CD4-positive, alpha-beta memory T cell (primary cell): ENCODE results near the gene KBTBD4. TPM values are rescaled to one million over a fixed set of nuclear protein-coding genes. Genes with fewer than 3 reads are reported as not detected.

Experiments used
- CTCF ChIA-PET: fragments of 350-600 bp; sonication (Branson Sonifier 250); formaldehyde crosslinking; loops from one replicate; lab custom pipeline; 2021; ENCODE audit warnings: inconsistent platforms; ENCODE audit not compliant: partially characterized antibody; lab: Charles Lee
- POLR2A ChIA-PET: fragments of 350-600 bp; sonication (Branson Sonifier 250); formaldehyde crosslinking; loops from one replicate; lab custom pipeline; 2021; ENCODE audit not compliant: partially characterized antibody; lab: Charles Lee
- DNase-seq, 5 donors: peaks; one replicate each; pipeline versions ENCODE4 v3.0.0 to v3.0.0-alpha.2; 2020 to 2022; ENCODE audit warnings: mixed read lengths in 1 of 5
- H3K27ac ChIP-seq: one replicate; pipeline ENCODE4 v1.7.0; 2013; ENCODE audit warnings: low read depth, low read length
- H3K27me3 ChIP-seq: 2 replicates; pipeline ENCODE4 v1.7.0; 2013; ENCODE audit warnings: mild to moderate bottlenecking, low read length, moderate library complexity; ENCODE audit not compliant: insufficient read depth
- H3K36me3 ChIP-seq: 2 replicates; pipeline ENCODE4 v1.7.0; 2013; ENCODE audit warnings: mild to moderate bottlenecking, low read length, moderate library complexity; ENCODE audit not compliant: insufficient read depth
- H3K4me1 ChIP-seq: 2 replicates; pipeline ENCODE4 v1.7.0; 2013; ENCODE audit warnings: mild to moderate bottlenecking, low read length, moderate library complexity; ENCODE audit not compliant: insufficient read depth
- H3K4me3 ChIP-seq, 2 donors: one replicate each; pipeline ENCODE4 v1.7.0; 2013; ENCODE audit warnings: low read length in 2 of 2, mild to moderate bottlenecking in 1 of 2
- H3K9me3 ChIP-seq, 2 donors: one replicate each; pipeline ENCODE4 v1.7.0; 2013; ENCODE audit warnings: low read length in 2 of 2, control low read depth in 1 of 2; ENCODE audit not compliant: control insufficient read depth in 1 of 2
- H3K27ac Mint-ChIP-seq, 7 donors: one replicate each; pipeline ENCODE4 v1.8.0; 2020 to 2021; ENCODE audit warnings: mixed read lengths in 7 of 7, mild to moderate bottlenecking in 6 of 7, inconsistent platforms in 3 of 7, moderate library complexity in 3 of 7
- H3K27me3 Mint-ChIP-seq, 2 donors: one replicate each; pipeline ENCODE4 v1.8.0; 2020 to 2021; ENCODE audit warnings: mixed read lengths in 2 of 2
- H3K36me3 Mint-ChIP-seq, 2 donors: one replicate each; pipeline ENCODE4 v1.8.0; 2020 to 2021; ENCODE audit warnings: mixed read lengths in 2 of 2, inconsistent platforms in 1 of 2, mild to moderate bottlenecking in 1 of 2
- H3K4me1 Mint-ChIP-seq, 4 donors: one replicate each; pipeline ENCODE4 v1.8.0; 2020 to 2021; ENCODE audit warnings: mixed read lengths in 4 of 4, mild to moderate bottlenecking in 1 of 4
- H3K4me3 Mint-ChIP-seq, 8 donors: one replicate each; pipeline ENCODE4 v1.8.0; 2020 to 2021; ENCODE audit warnings: mixed read lengths in 8 of 8, mild to moderate bottlenecking in 7 of 8, moderate library complexity in 6 of 8, inconsistent platforms in 3 of 8
- H3K9me3 Mint-ChIP-seq, 8 donors: one replicate each; pipeline ENCODE4 v1.8.0; 2020 to 2021; ENCODE audit warnings: mixed read lengths in 8 of 8, mild to moderate bottlenecking in 5 of 8, inconsistent platforms in 3 of 8, moderate library complexity in 1 of 8
- intact Hi-C: fragments of 100-400 bp; cut with micrococcal nuclease; formaldehyde crosslinking; loops from one replicate; pipeline ENCODE4 v1.15.1; 2023
- polyA plus RNA-seq, 2 donors: library from polyadenylated mRNA; unstranded; fragments of 300-500 nt; fragmentation: Illumina TruSeq; gene quantifications; one replicate each; pipeline ENCODE4 v1.2.3, GENCODE V29; 2021
- total RNA-seq, 2 experiments: library from RNA; stranded (reverse); gene quantifications; one replicate each; pipeline ENCODE4 v1.2.3, GENCODE V29; 2021

KBTBD4 gene
- total and polyA plus RNA-seq, 4 experiments from 2014 or later: 21.2 to 71.9 (median 31.4) TPM

DNA sequence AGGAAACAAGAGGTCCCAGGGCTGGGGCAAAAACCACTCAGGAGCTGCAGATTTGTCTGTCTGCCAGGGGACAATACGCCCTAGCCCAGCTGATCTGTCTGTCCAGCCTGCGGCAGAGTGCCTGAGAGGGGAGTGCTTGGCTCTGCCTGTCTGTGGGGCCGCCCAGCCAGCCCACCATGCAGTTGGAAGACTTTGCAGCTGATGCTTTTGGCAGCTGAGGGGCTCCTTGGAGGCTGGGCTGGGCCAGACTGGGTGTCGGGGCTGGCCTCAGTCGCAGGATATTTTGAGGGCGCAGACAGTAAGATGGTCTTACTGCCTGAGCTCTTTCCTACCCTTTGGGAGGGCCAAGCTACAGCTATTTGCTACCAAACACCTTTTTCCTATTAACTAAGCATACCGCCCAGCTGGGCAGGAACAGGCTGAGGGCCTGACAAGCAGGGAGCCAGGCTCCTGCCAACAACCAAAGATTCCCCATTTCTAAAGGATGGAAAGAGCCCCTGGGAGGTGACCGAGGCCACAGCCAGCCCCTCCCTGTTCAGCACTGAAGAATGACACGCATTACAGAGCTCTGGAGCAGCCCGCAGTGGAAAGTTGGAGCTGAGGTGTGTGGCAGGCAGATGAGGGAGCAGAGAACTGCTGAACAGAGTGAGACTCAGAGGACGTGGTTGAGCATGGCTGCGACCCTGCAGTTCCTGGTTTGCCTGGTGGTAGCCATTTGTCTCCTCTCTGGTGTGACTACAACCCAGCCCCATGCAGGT lies 7.5 kb upstream of the KBTBD4 start, which contains the start of gene FAM180B:
TSS of gene FAM180B (plus strand) at position 581 of the 758 bp plus-strand sequence. CDS start at position 672, 91 bp downstream.
- peaks cover 32% of the 10 kb centered on the region for H3K36me3 ChIP-seq
- no peak within 1 kb of the TSS for H3K27ac Mint-ChIP-seq
- ChIA-PET CTCF (interaction anchor here (0.5 kb wide), 1 partner anchor 27 kb away, joined by 3 read pairs; no protein-coding TSS in a partner anchor), POLR2A (interaction anchor here (2.2 kb wide), 1 partner anchor 7 kb away, joined by 5 read pairs; the partner anchor contains the start of genes KBTBD4 and NDUFS3)
- no peaks in the 10 kb centered on the region for H3K4me1 ChIP-seq
- no peaks in the 10 kb centered on the region for H3K27me3 Mint-ChIP-seq
- DNase-seq: no peak
- peaks cover 0 to 9% (median 3%) of the 10 kb centered on the region in 4 donors for H3K4me1 Mint-ChIP-seq
- intact Hi-C loops: no loop called here
- H3K27ac ChIP-seq: no peak within 1 kb of the TSS
- peaks cover 29 to 40% of the 10 kb centered on the region in 2 donors for H3K36me3 Mint-ChIP-seq
- H3K9me3 ChIP-seq: no peaks in the 10 kb centered on the region
- H3K4me3 Mint-ChIP-seq: peak within 1 kb of the TSS in 1 of 8 donors; percentile 43
- H3K9me3 Mint-ChIP-seq: no peaks in the 10 kb centered on the region
- H3K27me3 ChIP-seq: no peaks in the 10 kb centered on the region
- H3K4me3 ChIP-seq: no peak within 1 kb of the TSS

DNA sequence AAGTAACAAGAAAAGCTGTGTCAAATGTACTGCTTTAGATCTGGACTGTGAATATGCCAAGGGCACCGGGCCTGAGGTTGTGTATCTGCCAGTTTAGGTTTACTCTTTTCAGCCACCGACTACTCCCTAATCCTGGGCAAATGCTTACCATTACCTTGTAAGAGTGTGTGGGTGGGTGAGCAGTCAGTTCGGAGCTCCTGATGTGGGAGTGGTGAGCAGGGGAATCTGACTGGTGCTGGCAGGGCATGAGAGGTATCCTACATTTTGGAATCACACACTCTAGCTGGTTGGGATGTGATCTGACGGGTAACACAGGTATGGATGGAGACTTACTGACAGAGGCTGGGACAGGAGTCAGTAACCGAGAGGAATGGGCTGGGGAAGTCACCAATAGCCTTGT lies 5.1 kb upstream of the KBTBD4 start:
- Mint-ChIP-seq H3K27me3 (peaks cover 0 to under 1% of the 10 kb centered on the region in 2 donors), H3K27ac (peak overlapping the region in 3 of 7 donors; percentile 38 to 65 (median 49)), H3K9me3 (peaks cover 0 to under 1% (median 0%) of the 10 kb centered on the region in 8 donors), H3K4me1 (peaks cover 9 to 28% (median 15%) of the 10 kb centered on the region in 4 donors), H3K36me3 (peaks cover 31 to 53% of the 10 kb centered on the region in 2 donors), H3K4me3 (no peak overlapping the region)
- H3K36me3 ChIP-seq: peaks cover 36% of the 10 kb centered on the region
- no peaks in the 10 kb centered on the region for H3K9me3 ChIP-seq
- ChIA-PET CTCF (interaction anchor here (1.2 kb wide), 1 partner anchor 19 kb away, joined by 3 read pairs; no protein-coding TSS in a partner anchor), POLR2A (no interaction called here)
- no peaks in the 10 kb centered on the region for H3K27me3 ChIP-seq
- no peak overlapping the region for H3K4me3 ChIP-seq
- no peak for DNase-seq
- intact Hi-C loops: no loop called here
- H3K4me1 ChIP-seq: peaks cover 13% of the 10 kb centered on the region
- no peak overlapping the region for H3K27ac ChIP-seq

DNA sequence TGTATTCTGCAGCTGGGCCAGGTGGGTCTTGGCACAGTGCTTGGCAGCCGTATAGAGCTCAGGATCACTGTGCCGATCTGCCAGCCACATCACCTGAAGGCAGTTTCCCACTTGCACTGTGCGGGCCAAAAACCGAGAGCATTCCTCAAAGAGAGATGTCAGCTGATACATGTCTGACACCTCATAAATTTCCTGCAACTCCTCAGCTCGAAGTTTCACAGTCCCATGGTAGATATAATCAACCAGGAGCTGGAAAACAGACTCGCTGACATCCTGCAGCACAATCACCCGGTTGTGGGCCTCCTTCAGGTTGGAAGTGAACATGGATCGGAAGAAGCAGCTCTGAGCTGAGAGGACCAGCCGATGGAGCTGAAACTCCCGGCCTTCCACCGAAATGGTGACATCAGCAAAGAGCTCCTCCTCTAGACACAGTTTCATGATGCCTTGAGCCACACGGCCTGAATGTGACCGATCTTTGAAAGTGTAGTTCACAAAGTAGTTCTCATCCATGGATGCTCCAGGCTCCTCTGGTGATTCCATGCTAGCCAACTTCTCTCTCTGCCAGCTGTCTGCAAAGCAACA lies 1.2 kb downstream of the KBTBD4 start:
- peaks cover 19 to 52% (median 37%) of the 10 kb centered on the region in 4 donors for H3K4me1 Mint-ChIP-seq
- intact Hi-C loops: loop anchor here (2.0 to 10.0 kb wide), 6 partner anchors 13 to 641 kb away; partner anchors contain the start of genes ACP2, ARFGAP2, CSTPP1 and FNBP4
- H3K36me3 Mint-ChIP-seq: peaks cover 30 to 60% of the 10 kb centered on the region in 2 donors
- Histone ChIP-seq H3K9me3 (no peaks in the 10 kb centered on the region), H3K36me3 (peaks cover 36% of the 10 kb centered on the region), H3K27me3 (no peaks in the 10 kb centered on the region), H3K4me1 (peaks cover 42% of the 10 kb centered on the region), H3K4me3 (peak overlapping the region in 1 of 2 donors; percentile 80), H3K27ac (peak overlapping the region; percentile 83)
- ChIA-PET CTCF (interaction anchor here (1.5 to 2.1 kb wide), 2 partner anchors 13 to 24 kb away, joined by 4 to 7 read pairs; no protein-coding TSS in a partner anchor), POLR2A (interaction anchor here (1.1 to 3.4 kb wide), 5 partner anchors 11 to 329 kb away, joined by 3 to 52 read pairs (median 8); partner anchors contain the start of genes ACP2, AGBL2, CELF1 and NUP160)
- peak overlapping the region in 6 of 7 donors; percentile 22 to 100 (median 86) for H3K27ac Mint-ChIP-seq
- H3K4me3 Mint-ChIP-seq: peak overlapping the region; percentile 97 to 100 (median 100)
- peaks cover 0 to 1% of the 10 kb centered on the region in 2 donors for H3K27me3 Mint-ChIP-seq
- H3K9me3 Mint-ChIP-seq: peaks cover 0 to 3% (median 0%) of the 10 kb centered on the region in 8 donors
- DNase-seq: no peak

DNA sequence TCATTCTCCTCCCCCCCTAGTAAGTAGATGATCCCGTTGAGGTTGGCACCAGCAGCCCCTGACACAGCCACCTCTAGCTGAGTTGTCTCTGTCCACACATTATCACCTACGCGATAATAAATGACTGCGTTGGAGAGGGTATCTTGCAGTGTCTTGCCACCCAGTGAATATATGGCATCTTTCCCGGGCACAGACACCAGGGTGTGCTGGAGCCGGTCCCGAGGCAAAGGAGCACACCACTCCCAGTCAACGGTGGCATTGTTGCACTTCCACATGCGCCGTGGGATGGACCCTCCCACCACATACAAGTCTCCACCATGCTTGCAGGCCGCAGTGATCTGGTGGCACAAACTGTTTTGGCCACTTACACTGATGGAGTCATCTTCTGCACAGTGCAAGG lies 5.4 kb downstream of the KBTBD4 start:
- H3K4me3 Mint-ChIP-seq: no peak overlapping the region
- H3K36me3 ChIP-seq: peaks cover 39% of the 10 kb centered on the region
- intact Hi-C loops: loop anchor here (10.0 kb wide), 1 partner anchor 399 kb away; the partner anchor contains the start of gene ARFGAP2
- H3K27me3 ChIP-seq: no peaks in the 10 kb centered on the region
- H3K9me3 Mint-ChIP-seq: no peaks in the 10 kb centered on the region
- no peak for DNase-seq
- peaks cover 29% of the 10 kb centered on the region for H3K4me1 ChIP-seq
- H3K4me1 Mint-ChIP-seq: peaks cover 10 to 33% (median 20%) of the 10 kb centered on the region in 4 donors
- H3K4me3 ChIP-seq: no peak overlapping the region
- no peaks in the 10 kb centered on the region for H3K9me3 ChIP-seq
- ChIA-PET POLR2A (interaction anchor here (2.1 kb wide), 1 partner anchor 9 kb away, joined by 9 read pairs; the partner anchor contains the start of gene PTPMT1), CTCF (interaction anchor here (1.6 kb wide), 1 partner anchor 8 kb away, joined by 7 read pairs; the partner anchor contains the start of gene PTPMT1)
- no peaks in the 10 kb centered on the region for H3K27me3 Mint-ChIP-seq
- H3K36me3 Mint-ChIP-seq: peaks cover 21 to 55% of the 10 kb centered on the region in 2 donors
- peak overlapping the region in 1 of 7 donors; percentile 46 for H3K27ac Mint-ChIP-seq
- H3K27ac ChIP-seq: no peak overlapping the region

DNA sequence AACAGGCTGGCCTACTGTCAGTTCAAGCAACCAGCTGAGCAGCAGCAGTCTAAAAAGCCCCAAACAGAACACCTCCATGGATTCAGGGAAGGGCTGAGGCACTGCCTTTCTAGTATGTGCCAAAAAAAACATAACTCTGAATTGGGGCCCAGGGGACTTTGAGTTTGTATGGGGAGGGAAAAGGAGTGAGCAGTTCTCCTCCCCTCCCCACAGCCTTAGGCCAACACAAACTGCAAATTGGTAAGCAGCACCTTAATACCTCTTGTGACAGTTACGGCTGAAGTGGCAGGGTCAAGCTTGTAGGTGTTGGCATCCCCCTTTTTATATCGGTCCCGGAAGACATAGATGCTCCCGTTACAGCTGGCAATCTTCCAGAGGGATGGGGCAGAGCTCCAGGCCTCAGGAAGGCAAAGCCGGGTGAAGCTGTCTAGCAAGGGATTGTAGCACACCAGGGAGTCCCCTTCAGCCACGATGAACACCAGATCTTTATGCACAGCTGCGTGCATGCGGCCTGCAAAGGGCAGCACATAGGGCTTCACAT lies 6.0 kb downstream of the KBTBD4 start:
- no peak overlapping the region for H3K4me3 Mint-ChIP-seq
- H3K9me3 Mint-ChIP-seq: no peaks in the 10 kb centered on the region
- intact Hi-C loops: loop anchor here (10.0 kb wide), 1 partner anchor 398 kb away; the partner anchor contains the start of gene ARFGAP2
- Histone ChIP-seq H3K27ac (no peak overlapping the region), H3K9me3 (no peaks in the 10 kb centered on the region), H3K4me1 (peaks cover 23% of the 10 kb centered on the region), H3K27me3 (no peaks in the 10 kb centered on the region), H3K36me3 (peaks cover 39% of the 10 kb centered on the region), H3K4me3 (no peak overlapping the region)
- H3K4me1 Mint-ChIP-seq: peaks cover 10 to 27% (median 16%) of the 10 kb centered on the region in 4 donors
- peak overlapping the region in 3 of 7 donors; percentile 22 to 52 (median 46) for H3K27ac Mint-ChIP-seq
- peaks cover 21 to 55% of the 10 kb centered on the region in 2 donors for H3K36me3 Mint-ChIP-seq
- POLR2A ChIA-PET: interaction anchor here (2.1 kb wide), 1 partner anchor 8 kb away, joined by 9 read pairs; the partner anchor contains the start of gene PTPMT1
- CTCF ChIA-PET: interaction anchor here (1.0 to 1.6 kb wide), 2 partner anchors 8 to 18 kb away, joined by 3 to 7 read pairs; partner anchors contain the start of gene PTPMT1
- no peaks in the 10 kb centered on the region for H3K27me3 Mint-ChIP-seq
- DNase-seq: no peak

DNA sequence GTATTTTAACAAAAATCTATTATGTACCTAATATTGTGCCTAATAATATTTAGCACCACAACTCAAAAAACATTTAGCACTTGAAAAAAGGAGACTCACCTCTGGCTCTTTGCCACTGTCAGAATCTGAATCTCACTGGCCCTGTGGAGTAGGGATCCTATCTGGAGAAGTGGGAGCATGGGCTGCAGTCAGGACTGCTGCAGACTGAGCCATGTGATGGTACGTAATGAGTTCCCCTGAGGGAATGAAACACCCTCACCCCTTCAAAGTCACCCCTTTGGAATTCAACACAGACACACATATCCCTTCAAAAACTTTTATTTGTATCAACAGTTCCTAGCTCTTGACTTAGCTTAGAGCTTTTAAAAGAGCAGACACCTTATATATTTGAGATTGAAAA lies 6.9 kb downstream of the KBTBD4 start:
- intact Hi-C loops: loop anchor here (10.0 kb wide), 1 partner anchor 397 kb away; the partner anchor contains the start of gene ARFGAP2
- CTCF ChIA-PET: interaction anchor here (1.0 kb wide), 1 partner anchor 17 kb away, joined by 3 read pairs; no protein-coding TSS in a partner anchor

More for the DNA sequence above, 6.9 kb downstream of the KBTBD4 start:
- POLR2A ChIA-PET: no interaction called here
- no peak overlapping the region for H3K27ac ChIP-seq
- Mint-ChIP-seq H3K27me3 (no peaks in the 10 kb centered on the region), H3K36me3 (peaks cover 17 to 50% of the 10 kb centered on the region in 2 donors), H3K4me1 (peaks cover 5 to 20% (median 9%) of the 10 kb centered on the region in 4 donors), H3K27ac (no peak overlapping the region), H3K4me3 (no peak overlapping the region), H3K9me3 (no peaks in the 10 kb centered on the region)
- H3K36me3 ChIP-seq: peaks cover 36% of the 10 kb centered on the region
- H3K9me3 ChIP-seq: no peaks in the 10 kb centered on the region
- no peaks in the 10 kb centered on the region for H3K27me3 ChIP-seq
- no peak overlapping the region for H3K4me3 ChIP-seq
- H3K4me1 ChIP-seq: peaks cover 16% of the 10 kb centered on the region
- no peak for DNase-seq
